Stimulated activated CD8-positive, alpha-beta memory T cell treated with anti-CD3 and anti-CD28 coated beads, Interleukin-7, amount 100 ng/mL, for 4 hours (primary cell): ENCODE measurements around the gene MDM1.
A peak's percentile ranks its signal among the peaks of the same experiment; 100 is the strongest.

Experiments
- DNase-seq, 2 donors: peaks; one replicate each; pipeline ENCODE4 v3.0.0-alpha.2; 2020; ENCODE audit warnings: low read depth in 2 of 2

Gene MDM1

GRCh38 chr12:68331869-68332727 is at the start of gene MDM1:
Gene MDM1 (minus strand): TSS chr12:68332362. CDS start chr12:68332245, 117 bp downstream.
- peak; percentile 94 to 96 for DNase-seq

GRCh38 chr12:68381476-68382219 is 49.5 kb upstream of the MDM1 start:
- no peak for DNase-seq

GRCh38 chr12:68378872-68379606 is 46.9 kb upstream of the MDM1 start:
- DNase-seq: no peak

GRCh38 chr12:68377881-68378280 is 45.7 kb upstream of the MDM1 start:
- DNase-seq: no peak

GRCh38 chr12:68376901-68377300 is 44.7 kb upstream of the MDM1 start:
- DNase-seq: no peak

GRCh38 chr12:68375756-68376695 is 43.9 kb upstream of the MDM1 start:
- no peak for DNase-seq

GRCh38 chr12:68374307-68374982 is 42.3 kb upstream of the MDM1 start:
- peak; percentile 25 to 50 for DNase-seq

- no peak for DNase-seq
Observed at GRCh38 chr12:68370667-68371066, 38.5 kb upstream of the MDM1 start.

- no peak for DNase-seq
Observed at GRCh38 chr12:68370006-68370590, 37.9 kb upstream of the MDM1 start.

GRCh38 chr12:68368327-68368726 is 36.2 kb upstream of the MDM1 start:
- no peak for DNase-seq

- DNase-seq: no peak
Observed at GRCh38 chr12:68367903-68368302, 35.7 kb upstream of the MDM1 start.

- no peak for DNase-seq
Observed at GRCh38 chr12:68367116-68367515, 35.0 kb upstream of the MDM1 start.

- peak; percentile 77 to 78 for DNase-seq
Observed at GRCh38 chr12:68364893-68365725, 32.9 kb upstream of the MDM1 start.

- no peak for DNase-seq
Observed at GRCh38 chr12:68364328-68364727, 32.2 kb upstream of the MDM1 start.

- no peak for DNase-seq
Observed at GRCh38 chr12:68361953-68362352, 29.8 kb upstream of the MDM1 start.

- no peak for DNase-seq
Observed at GRCh38 chr12:68359674-68360073, 27.5 kb upstream of the MDM1 start.

- peak; percentile 21 to 61 for DNase-seq
Observed at GRCh38 chr12:68358532-68359485, 26.6 kb upstream of the MDM1 start.

GRCh38 chr12:68356986-68357385 is 24.8 kb upstream of the MDM1 start:
- DNase-seq: no peak
